HUDEP-2 (cell line): ENCODE measurements around the gene BRD3.

Source experiments
- DNase-seq, 76 experiments: peaks; one replicate each; lab custom pipeline; 2025; ENCODE audit not compliant: unreplicated experiment in 76 of 76; lab: John Stamatoyannopoulos, UW

Gene BRD3

GRCh38 chr9:133981589-133981957 is 86.3 kb downstream of the BRD3 start:
- DNase-seq, result no peak

GRCh38 chr9:133980864-133981588 is 86.8 kb downstream of the BRD3 start:
- no peak for DNase-seq
